ENCODE data around the gene ASTN2.

ASTN2 gene

DNA sequence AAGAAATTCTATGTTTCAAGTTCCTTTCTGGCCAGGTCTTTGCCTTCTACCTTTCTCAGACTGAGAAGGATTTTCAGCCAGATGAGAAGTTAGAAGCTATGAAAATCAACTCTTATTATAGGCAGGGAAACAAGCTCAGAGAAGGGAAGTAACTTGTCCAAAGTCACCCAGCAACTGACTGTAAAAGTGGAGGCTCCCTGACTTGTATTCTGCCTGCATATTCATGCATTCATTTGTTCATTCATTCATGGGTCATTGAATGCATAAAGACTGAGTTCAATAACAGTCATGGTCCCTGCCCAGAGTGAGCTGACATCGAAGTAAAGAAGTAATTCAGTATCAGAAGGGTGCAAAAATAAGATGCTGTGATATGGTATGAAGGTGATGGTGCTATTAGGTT, 1021.7 kb downstream of the ASTN2 start:
- TF ChIP-seq GATA2 (IDR thresholded peaks at IDR 0.05; ENCODE audit: low read depth, low read length) (no peak), GATA3 (IDR thresholded peaks at IDR 0.05; ENCODE audit: low read depth, low read length) (no peak)

DNA sequence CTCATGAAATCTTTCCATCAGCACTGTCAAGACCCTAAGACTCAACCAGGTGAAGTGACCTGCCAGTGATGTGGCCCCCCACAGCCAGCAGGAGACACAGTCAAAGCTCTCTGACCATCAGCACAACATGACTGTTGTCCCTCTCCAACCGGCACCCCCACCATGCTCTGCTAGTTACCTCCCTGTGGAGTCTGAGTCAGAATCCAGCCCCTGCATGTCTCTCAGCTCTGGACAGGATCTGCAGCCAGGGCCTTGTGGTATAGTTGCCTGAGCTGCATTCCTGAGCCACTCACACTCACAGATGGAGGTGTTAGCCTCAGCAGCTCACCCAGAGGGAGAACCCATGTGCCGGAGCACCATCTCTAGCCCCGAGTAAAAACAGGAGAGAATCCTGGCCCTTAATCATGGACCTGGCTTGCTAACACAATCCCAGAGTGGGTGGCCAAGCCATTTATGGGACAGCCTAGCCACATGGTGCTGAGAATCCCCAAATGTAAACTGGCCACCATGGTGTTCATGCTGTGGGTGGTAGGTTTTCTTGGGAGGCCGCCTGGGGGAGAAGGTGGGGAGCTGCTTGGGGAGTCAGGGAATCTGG, 1023.5 kb downstream of the ASTN2 start:
- TF ChIP-seq GATA3 (IDR thresholded peaks at IDR 0.05; ENCODE audit: low read depth, low read length) = no peak
- TF ChIP-seq GATA2 (IDR thresholded peaks at IDR 0.05; ENCODE audit: low read depth, low read length) = no peak

DNA sequence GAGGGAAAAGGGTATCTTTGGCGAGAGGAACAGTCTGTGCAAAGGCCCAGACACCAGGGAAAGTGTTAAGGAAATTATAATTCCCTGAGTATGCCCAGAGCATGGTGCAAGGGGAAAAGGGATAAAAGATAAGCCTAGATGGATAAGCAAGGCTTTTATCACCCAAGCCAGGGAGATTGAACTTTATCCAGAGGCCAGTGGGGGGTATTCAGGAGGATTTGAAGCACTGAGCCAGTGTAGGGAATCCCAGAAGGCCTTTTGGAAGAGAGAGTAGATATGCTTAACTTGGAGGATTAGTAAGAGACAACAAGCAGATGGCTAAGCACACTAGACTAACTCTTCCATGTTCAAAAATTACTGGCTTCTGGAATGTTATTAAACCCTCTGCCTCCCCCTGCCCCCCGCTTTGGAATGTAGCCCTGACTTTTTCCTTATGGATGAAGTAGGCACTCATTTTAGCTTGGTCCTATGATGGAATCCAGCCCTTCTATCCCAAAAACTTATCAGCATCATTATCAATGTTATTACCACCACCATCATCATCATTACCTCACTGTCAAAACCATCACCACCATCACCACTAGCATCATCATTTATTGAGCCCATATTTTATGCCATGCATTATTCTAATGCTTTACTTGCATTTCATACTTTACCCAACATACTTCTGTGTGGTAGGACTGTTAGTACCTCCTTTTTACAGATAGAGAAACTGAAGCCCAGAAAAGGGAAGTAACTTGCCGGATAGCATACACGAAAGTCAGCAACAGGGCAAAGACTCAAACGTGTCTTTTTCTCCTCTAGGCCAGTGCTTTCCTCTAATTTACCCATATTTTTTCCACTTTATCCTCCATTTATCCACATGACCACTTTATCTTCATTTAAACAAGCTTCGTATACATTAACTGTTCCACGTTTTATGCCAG, 1024.3 kb downstream of the ASTN2 start:
- TF ChIP-seq GATA3 (IDR thresholded peaks at IDR 0.05; ENCODE audit: low read depth, low read length) (no peak), GATA2 (IDR thresholded peaks at IDR 0.05; ENCODE audit: low read depth, low read length) (no peak)

DNA sequence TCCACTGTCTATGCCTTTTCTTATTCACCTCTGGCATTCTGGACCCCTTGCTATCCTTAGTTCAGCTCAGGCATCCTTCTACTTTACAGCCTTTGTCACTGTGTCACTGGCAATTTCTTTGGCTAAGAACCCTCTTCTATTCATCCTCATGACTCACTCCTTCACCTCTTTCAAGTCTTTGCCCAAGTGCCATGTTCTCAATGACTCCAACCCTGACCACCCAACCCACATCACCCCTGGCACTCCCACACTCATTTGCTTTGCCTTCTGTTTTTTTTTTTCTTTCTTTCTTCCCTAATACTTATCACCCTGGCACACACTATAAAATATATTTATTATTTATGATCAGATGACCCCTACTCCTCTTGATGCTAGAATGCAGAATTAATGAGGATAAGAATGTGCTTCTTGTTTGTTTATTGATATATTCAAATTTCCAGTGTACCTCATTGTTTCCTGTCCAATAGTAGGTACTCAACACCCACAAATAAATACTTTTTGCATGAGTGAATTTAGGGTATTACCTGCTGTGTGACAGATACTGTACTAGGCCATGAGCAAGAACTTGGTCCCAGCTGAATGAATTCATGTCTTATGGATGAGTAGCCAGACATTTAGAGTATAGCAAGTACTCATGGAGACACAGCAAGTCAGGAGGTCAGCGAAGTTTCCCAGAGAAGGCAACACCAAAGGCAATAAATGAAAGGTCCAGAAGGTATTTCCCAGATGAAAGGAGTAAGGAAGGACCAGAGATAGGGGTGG, 1025.1 kb downstream of the ASTN2 start:
- TF ChIP-seq GATA3 (IDR thresholded peaks at IDR 0.05; ENCODE audit: low read depth, low read length) (no peak), GATA2 (IDR thresholded peaks at IDR 0.05; ENCODE audit: low read depth, low read length) (no peak)

DNA sequence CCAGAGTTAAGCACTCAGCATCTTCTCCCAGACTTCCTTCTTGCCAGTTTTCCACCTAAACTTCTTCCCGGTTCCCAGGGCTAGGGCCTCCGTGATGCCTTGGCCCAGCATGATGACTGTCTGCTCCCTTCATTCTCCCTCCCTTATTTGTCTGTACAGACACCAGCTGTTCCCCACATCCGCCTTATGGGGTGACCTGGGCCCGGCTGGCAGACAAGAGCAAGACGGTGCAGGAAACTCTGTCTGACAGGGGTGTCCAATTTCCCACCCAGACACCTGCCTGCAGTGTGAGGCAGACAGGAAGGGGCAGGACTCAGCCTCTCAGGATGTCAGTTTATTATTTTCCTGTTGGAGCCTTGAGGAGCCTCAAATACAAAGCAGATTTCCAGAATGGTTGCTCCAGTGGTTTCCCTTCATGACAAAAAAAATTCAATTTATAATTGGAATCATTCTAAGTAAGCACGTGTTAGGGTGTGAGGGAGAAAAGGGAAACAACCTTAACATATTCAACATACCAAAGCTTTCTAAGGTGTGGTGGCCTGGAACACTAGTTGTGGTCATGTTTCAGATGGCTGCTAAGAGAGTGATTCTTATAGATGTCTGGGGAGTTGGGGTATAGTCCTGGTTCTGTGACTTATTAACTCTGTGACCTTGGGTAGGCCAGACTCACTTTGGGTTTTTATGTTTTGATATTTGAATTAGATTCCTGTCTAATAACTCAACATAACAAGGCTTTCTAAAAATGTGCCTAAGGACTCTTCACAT, 1026.7 kb downstream of the ASTN2 start:
- TF ChIP-seq GATA2 (IDR thresholded peaks at IDR 0.05; ENCODE audit: low read depth, low read length) (no peak), GATA3 (IDR thresholded peaks at IDR 0.05; ENCODE audit: low read depth, low read length) (no peak)

DNA sequence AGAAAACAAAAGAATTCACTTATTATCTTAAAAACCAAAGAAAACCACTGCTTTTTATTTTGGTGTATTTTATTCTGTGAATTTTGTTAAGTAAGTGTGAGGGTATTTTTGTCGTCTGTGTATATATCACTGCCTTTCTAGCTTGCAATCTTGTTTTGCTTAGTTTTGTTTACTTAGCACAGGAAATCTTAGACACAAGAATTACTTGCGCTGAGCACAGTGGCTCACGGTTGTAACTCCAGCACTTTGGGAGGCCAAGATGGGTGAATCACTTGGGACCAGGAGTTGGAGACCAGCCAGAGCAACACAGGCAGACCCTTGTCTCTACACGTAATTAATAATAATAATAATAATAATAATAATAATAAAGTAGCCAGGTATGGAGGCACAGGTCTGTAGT, 1030.9 kb downstream of the ASTN2 start:
- no peak for TF ChIP-seq GATA2 (IDR thresholded peaks at IDR 0.05; ENCODE audit: low read depth, low read length)
- TF ChIP-seq GATA3 (IDR thresholded peaks at IDR 0.05; ENCODE audit: low read depth, low read length) = no peak

DNA sequence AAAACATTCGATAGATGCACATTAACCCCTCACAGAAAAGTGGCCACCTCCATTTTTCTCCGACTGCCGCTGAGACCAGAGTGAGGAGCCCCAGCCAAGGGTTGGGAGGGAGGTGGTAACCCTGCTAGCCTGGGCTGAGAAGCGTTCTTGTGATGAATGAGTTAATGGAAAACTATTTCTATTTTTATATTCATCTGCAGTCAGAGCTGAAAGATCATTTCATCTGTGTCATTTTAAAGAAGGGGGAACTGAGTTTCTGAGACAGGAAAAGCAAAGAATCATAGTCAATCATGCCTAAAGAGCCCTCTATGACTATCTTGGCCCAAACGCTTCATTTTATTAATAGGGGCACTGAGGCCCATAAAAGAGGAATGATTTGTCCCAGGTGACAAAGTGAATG, 1031.7 kb downstream of the ASTN2 start:
- TF ChIP-seq GATA3 (IDR thresholded peaks at IDR 0.05; ENCODE audit: low read depth, low read length) (no peak), GATA2 (IDR thresholded peaks at IDR 0.05; ENCODE audit: low read depth, low read length) (no peak)

DNA sequence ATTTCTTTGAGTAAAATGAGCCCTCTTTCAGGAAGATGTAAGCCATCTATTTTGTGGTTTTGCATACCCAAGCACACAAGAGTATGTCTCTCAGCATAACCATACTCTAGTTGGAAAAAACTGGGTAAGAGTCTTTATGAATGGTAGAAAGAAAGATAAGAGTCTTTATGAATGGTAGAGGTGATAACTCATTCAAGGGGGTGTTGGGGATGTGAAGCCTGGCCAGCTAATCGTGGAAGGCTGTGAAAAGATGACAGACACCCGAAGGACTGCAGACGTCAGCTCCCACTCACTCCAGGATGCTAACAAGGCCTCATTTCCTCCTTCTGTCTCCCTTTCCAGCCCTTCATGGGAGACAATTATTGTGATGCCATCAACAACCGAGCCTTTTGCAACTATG, 1032.8 kb downstream of the ASTN2 start:
- TF ChIP-seq GATA2 (IDR thresholded peaks at IDR 0.05; ENCODE audit: low read depth, low read length) = no peak
- TF ChIP-seq GATA3 (IDR thresholded peaks at IDR 0.05; ENCODE audit: low read depth, low read length) = no peak

DNA sequence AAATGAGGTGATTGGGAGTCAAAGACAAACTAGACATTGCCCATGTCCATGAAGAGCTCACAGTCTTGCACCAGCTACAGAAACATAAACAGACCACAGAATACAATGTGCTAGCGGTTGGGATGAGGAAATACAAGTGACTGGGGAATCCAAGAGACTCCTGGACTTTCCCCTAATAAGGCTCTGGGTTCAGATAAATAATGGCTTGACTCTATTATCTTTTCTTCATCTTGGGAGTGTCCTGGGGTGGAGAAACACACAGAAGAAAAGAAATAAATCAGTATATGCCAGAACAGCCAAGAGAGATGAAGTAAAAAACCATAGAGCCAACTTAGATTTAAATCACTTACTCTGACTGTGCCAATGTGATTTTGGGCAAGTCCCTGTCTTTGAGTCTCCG, 1033.5 kb downstream of the ASTN2 start:
- TF ChIP-seq GATA2 (IDR thresholded peaks at IDR 0.05; ENCODE audit: low read depth, low read length) (no peak), GATA3 (IDR thresholded peaks at IDR 0.05; ENCODE audit: low read depth, low read length) (no peak)

DNA sequence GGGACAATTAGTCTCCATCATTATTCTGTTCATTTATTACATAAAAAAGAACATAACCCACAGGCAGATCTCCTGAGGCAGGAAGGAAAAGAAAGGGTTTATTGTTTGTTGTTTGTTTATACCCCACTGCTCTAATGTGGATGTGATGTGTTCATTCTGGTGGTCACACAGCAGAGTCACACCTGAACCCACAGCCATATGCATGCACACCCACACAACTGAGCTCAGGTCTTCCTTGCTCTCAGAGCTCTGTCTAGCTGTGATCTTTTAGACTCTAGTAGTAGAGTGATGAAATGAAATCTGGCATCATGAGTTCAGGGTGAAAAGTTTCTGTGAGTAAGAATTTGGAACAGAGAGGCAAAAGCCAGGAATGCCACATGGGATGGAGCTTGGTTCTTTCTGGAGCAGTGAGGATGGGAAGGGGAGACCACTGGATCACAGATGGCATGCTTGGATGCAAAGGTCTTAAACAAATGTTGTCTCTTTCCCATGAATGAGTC, 1034.3 kb downstream of the ASTN2 start:
- TF ChIP-seq GATA3 (IDR thresholded peaks at IDR 0.05; ENCODE audit: low read depth, low read length) (no peak), GATA2 (IDR thresholded peaks at IDR 0.05; ENCODE audit: low read depth, low read length) (no peak)

DNA sequence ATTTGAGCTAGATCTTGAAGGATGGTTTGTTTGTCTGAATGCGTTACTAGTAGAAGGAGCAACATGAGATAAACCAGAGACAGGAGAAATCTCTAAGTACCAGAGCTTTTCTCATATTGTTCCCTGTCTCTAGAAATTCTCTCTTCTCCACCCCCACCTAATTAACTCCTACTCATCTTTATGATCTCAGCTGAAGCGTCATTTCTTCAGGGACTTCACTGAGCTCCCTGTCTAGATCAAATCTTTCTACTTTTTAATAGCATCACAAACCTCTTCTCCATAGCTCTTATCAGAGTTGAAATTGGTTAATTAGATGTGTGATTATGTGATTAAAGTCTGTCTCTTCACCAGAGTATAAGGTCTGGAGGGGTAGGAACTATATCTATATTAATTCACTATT, 1035.0 kb downstream of the ASTN2 start:
- TF ChIP-seq GATA3 (IDR thresholded peaks at IDR 0.05; ENCODE audit: low read depth, low read length) (no peak), GATA2 (IDR thresholded peaks at IDR 0.05; ENCODE audit: low read depth, low read length) (no peak)

DNA sequence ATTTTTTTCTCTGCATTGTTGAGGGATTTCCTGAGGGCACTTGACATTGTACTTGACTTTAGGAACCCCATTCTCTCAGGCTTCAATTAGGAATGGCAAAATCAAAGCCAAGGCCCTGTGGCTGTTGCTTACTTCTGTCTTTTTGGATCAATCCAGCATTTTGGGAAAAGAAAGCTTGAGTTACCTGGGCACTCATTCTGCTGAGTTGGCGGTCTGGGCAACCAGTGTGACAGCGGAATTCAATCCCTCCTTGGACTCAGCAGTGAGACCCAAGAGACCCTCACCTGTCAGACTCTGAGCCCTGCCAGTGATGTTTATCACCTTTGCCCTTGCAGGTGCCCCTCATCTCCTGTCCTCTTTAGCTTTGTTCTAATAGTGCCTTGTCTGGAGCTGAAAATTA, 1036.0 kb downstream of the ASTN2 start:
- no peak for TF ChIP-seq GATA2 (IDR thresholded peaks at IDR 0.05; ENCODE audit: low read depth, low read length)
- TF ChIP-seq GATA3 (IDR thresholded peaks at IDR 0.05; ENCODE audit: low read depth, low read length) = no peak

DNA sequence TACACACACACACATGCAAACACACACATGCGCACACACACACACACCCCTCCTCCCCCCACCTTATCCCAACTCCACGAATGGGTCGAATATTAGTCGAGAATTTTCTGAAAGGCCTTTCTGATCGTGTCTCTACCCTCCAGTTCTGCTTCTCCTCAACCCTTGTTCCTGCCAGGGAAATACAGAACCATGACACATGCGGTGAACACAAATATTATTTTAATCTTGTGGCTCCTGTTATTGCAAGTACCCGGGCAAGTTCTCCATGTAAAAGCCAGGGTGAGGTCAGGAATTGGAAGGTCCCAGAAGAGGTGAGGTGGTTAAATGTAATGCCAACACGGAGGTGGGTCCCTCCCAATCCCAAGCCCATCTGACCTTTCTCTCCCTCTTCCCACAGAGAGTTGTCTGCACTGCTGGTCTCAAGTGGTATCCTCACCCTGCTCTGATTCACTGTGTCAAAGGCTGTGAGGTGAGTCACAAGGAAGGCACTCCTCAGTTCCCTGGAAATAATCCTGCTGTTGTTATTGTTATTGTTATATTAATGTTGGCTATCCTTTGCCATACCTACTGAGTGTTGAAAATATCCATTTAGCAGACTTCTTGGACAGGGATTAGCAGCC, 1037.6 kb downstream of the ASTN2 start:
- TF ChIP-seq GATA2 (IDR thresholded peaks at IDR 0.05; ENCODE audit: low read depth, low read length) (no peak), GATA3 (IDR thresholded peaks at IDR 0.05; ENCODE audit: low read depth, low read length) (no peak)

All from SH-SY5Y (cell line).